Mucosa of descending colon (tissue), 3 donors: Measurements from ENCODE around the gene PBX3. TPM values are rescaled to one million over a fixed set of nuclear protein-coding genes. Genes with fewer than 3 reads are reported as not detected.

ENCODE experiments used
- ATAC-seq: fragments of 200-7000 bp; cut with Tn5 transposase; one replicate; pipeline ENCODE4 v1.9.1; 2020; ENCODE audit warnings: mild to moderate bottlenecking, moderate library complexity
- DNase-seq, 3 donors: peaks; one replicate each; pipeline ENCODE4 v3.0.0-alpha.2; 2020
- H3K36me3 ChIP-seq: fragments of 200-600 bp; one replicate; pipeline ENCODE4 v1.8.0; 2021; ENCODE audit warnings: low read depth, mild to moderate bottlenecking
- H3K4me1 ChIP-seq: fragments of 200-600 bp; one replicate; pipeline ENCODE4 v1.8.0; 2021; ENCODE audit warnings: low read depth, mild to moderate bottlenecking
- H3K4me3 ChIP-seq: fragments of 200-600 bp; one replicate; pipeline ENCODE4 v1.8.0; 2021; ENCODE audit warnings: mild to moderate bottlenecking
- H3K9me3 ChIP-seq: fragments of 200-600 bp; one replicate; pipeline ENCODE4 v1.8.0; 2021; ENCODE audit warnings: mild to moderate bottlenecking
- CTCF ChIP-seq: fragments of 200-600 bp; IDR thresholded peaks from one replicate; pipeline ENCODE4 v1.8.0; 2022; ENCODE audit warnings: antibody characterized with exemption, mild to moderate bottlenecking
- intact Hi-C, 2 donors: fragments of 100-400 bp; cut with DNase I in 1 of 2; cut with micrococcal nuclease in 1 of 2; formaldehyde crosslinking; loops; one replicate each; pipeline versions ENCODE4 v1.11.0 to v1.11.1; 2022; cut with DNase I, micrococcal nuclease
- total RNA-seq, 3 donors: library from RNA; stranded (reverse); fragmentation: NEBNext Ultra II Directional in 2 of 3; extraction: Animal tissue kit (Norgen Biotek cat#: 25700) in 2 of 3; gene quantifications; one replicate each; pipeline versions ENCODE4 v1.2.1 to v1.2.4, GENCODE V29; 2021 to 2023
- donor health status: DM: no; HTN: no; CAD: no; lungs with moderate emphysema.
- donor health status: DM: no; HTN: no; CAD: no.
- donor health status: DM: no; HTN: yes; CAD: no.

Gene PBX3
- total RNA-seq, 3 donors from 2014 or later = 11.7 to 71.7 (median 17.4) TPM

DNA sequence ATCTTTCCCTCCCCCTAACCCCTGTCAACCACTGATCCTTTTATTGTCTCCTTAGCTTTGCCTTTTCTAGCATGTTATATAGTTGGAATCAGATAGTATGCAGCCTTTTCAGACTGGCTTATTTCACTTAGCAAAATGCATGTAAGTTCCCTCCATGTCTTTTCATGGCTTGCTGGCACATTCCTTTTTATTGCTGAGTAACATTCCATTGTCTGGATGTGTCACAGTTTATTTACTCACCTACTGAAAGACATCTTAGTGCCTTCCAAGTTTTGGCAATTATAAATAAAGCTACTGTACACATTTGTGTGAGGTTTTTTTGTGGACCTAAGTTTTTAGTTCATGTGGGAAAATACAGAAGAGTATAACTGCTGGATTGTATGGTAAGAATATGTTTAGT is 230.1 kb downstream of the PBX3 start:
- intact Hi-C loops = no loop called here
- ATAC-seq (no peak), DNase-seq (no peak)
- H3K4me3 ChIP-seq = no peak overlapping the region
- peaks cover 6% of the 10 kb centered on the region for H3K9me3 ChIP-seq
- H3K36me3 ChIP-seq = no peaks in the 10 kb centered on the region
- H3K4me1 ChIP-seq = no peaks in the 10 kb centered on the region
- TF ChIP-seq CTCF = no peak

DNA sequence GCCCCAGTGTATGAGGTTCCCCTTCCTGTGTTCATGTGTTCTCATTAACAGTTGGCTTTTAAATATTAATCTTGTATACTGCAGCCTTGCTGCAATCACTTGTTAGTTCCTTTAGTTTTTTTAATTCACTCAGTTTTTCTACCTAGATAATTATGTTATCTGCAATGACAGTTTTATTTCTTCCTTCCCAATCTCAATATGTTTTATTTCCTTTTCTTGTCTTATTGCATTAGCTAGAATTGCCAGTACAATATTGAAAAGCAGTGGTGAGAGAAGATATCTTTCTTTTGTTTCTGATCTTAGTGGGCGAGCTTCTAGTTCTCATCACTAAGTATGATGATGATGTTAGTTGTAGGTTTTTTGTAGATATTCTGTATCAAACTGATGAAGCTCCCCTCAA is 232.2 kb downstream of the PBX3 start:
- no peaks in the 10 kb centered on the region for H3K36me3 ChIP-seq
- TF ChIP-seq CTCF = no peak
- DNase-seq (no peak), ATAC-seq (no peak)
- H3K9me3 ChIP-seq = peaks cover 6% of the 10 kb centered on the region
- intact Hi-C loops = no loop called here
- H3K4me1 ChIP-seq = no peaks in the 10 kb centered on the region
- no peak overlapping the region for H3K4me3 ChIP-seq

DNA sequence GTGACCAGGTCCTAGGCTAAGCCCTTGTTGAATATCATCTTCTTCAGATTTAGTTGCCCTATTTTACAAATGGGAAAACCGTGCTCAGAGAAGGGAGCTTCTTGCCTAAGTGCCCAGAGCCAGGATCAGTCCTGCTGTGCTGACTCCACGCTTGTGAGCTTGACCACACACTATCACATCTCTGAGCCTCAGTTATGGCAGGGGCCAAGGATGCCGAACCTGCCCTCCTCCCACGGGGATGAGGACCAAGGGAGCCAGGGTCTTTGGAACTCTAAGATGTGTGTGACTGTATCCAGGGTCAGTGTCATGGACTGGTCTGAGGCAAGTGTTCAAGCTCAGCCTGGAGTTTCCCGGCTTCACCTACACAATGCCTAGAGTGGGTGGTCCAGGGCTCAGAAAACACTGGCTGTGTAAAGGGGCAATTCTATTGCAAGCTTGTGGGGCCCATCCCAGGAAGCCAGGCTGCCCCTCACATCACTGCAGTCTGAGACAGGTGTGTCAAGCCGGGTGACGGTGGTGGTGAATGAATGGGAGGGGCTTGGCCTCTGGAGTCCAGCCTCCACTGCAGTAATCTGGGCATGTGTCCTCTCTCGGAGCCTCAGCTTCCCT is 235.7 kb downstream of the PBX3 start:
- peaks cover 6% of the 10 kb centered on the region for H3K9me3 ChIP-seq
- H3K4me1 ChIP-seq = no peaks in the 10 kb centered on the region
- no peaks in the 10 kb centered on the region for H3K36me3 ChIP-seq
- H3K4me3 ChIP-seq = no peak overlapping the region
- intact Hi-C loops = no loop called here
- TF ChIP-seq CTCF = no peak
- no peak for ATAC-seq
- DNase-seq = no peak

DNA sequence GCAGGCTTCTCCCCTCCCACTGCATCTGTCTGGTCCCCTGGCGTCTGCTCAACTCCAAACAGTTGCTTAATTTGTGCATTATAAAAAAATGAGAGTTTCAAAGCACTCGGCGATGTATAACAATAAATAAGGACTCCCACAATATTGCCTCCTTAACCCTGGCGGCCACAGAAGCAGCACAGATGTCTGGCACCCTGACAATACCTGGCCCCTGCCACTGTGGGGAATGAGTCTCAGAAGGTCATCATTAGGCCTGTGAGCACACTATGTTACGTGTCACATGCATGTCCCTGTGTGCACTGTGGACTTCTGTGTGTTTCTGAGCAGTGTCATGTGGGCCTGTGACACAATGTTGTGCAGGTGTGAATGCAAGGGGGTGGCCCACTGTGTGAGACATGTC is 236.5 kb downstream of the PBX3 start:
- peaks cover 6% of the 10 kb centered on the region for H3K9me3 ChIP-seq
- H3K4me3 ChIP-seq = no peak overlapping the region
- DNase-seq (no peak), ATAC-seq (no peak)
- intact Hi-C loops = no loop called here
- no peak for TF ChIP-seq CTCF
- H3K36me3 ChIP-seq = no peaks in the 10 kb centered on the region
- no peaks in the 10 kb centered on the region for H3K4me1 ChIP-seq

GRCh38 chr9:125984461-125984860 is 237.3 kb downstream of the PBX3 start:
- ATAC-seq = no peak
- no peak for DNase-seq
- H3K4me3 ChIP-seq = no peak overlapping the region
- H3K36me3 ChIP-seq = no peaks in the 10 kb centered on the region
- TF ChIP-seq CTCF = no peak
- peaks cover 3% of the 10 kb centered on the region for H3K9me3 ChIP-seq
- H3K4me1 ChIP-seq = no peaks in the 10 kb centered on the region
- intact Hi-C loops = no loop called here
